ENCODE results near the gene MAML2.

- TF ChIP-seq CTCF (IDR thresholded peaks at IDR 0.05) = no peak
- TF ChIP-seq FOXJ3 (CRISPR knock-in tag; IDR thresholded peaks at IDR 0.05) = no peak
- no peak for TF ChIP-seq REST (IDR thresholded peaks at IDR 0.05; ENCODE audit: low read depth, low read length)
Measured at GRCh38 chr11:95996621-95997235, 346.3 kb downstream of the MAML2 start.

All from SK-N-SH (cell line).